GM21619 (cell line): Measurements from ENCODE around the gene USP48.

Experiments
- ATAC-seq: cut with Tn5 transposase; IDR thresholded peaks from one replicate; pipeline ENCODE4 v1.9.1; 2021; ENCODE audit not compliant: unreplicated experiment

USP48 gene

DNA sequence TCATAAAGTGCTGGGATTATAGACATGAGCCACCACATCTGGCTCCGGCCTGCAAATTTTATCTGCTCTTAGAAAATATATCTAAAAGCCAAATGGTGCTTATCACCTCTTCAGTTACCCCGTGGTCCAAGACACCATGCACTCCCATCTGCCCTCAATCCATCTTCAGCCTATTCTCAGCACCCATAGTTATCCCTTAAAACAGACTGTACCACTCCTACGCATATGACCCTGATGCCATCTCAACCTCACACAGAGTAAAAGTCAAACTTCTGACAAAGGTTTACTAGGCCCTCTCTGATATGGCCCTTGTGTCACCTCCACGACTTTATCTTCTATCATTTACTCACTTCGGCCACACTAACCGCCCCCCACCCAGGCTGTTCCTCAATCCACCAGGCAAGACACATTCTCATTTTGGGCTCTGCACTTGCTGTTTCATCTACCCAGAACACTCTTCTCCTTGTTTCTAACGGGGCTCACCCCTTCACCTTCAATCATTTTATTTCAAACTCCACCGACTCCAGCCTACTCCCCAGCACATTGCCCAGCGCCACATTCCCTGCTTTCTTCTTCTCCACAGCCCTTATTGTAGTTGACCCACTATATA is 33.0 kb downstream of the USP48 start:
- ATAC-seq = no peak

GRCh38 chr1:21749109-21749508 is 33.8 kb downstream of the USP48 start:
- no peak for ATAC-seq

- ATAC-seq = no peak
Measured at GRCh38 chr1:21743476-21743875, 39.5 kb downstream of the USP48 start.

- no peak for ATAC-seq
Measured at GRCh38 chr1:21742578-21742977, 40.4 kb downstream of the USP48 start.

DNA sequence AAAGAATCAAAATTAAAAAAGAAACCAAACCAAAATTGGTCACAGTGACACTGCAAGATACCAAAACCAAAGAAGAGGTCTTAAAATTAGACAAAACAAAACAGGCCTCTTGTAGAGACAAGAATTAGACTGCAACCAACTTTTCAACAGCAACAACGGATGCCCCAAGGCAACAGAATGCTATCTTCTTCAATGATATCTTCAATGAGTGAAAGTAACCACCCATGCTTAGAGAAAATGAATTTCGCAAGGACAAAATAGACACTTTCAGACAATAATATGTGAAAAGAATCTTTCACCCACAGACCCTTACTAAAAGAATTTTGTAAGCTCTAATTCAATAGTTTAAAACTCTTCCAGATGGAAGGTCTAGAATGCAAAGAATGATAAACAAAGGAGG is 41.7 kb downstream of the USP48 start:
- ATAC-seq = no peak

DNA sequence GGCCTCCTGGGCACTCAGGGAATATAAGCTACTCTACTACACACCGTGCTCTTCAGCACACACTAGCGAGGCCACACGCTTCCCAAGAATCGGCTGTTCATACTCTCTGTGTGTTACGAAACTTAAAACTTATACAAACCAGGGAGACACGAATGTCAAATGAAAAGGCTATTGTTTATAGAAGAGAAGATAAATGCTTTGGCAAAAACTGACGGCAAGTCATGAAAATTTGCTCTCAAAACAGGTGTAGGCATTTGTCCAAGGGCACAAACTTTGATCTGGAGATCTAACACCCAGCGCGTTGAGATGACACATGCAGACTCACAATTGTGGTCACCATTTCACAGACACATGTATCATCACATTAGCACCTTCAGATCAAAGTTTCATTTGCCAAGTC is 46.1 kb downstream of the USP48 start:
- ATAC-seq = no peak

GRCh38 chr1:21736011-21736410 is 46.9 kb downstream of the USP48 start:
- ATAC-seq = no peak

DNA sequence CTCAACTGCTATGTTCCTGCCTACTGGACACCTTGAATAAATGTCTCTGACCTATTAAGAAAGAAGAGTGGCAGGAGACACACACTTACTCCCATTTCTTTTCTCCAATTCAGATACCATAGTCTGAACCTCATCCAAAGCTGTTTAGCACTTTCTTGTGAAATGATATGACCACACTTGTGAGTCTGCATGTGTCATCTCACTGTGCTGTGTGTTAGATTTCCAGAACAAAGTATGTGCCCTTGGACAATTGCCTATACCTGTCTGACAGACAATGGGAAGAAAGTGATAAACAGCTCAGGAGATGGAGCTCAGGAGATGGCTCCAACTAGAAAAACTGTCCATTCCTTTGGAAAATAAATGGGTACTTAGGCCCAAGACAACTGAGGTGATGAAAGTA is 48.4 kb downstream of the USP48 start:
- ATAC-seq = no peak

DNA sequence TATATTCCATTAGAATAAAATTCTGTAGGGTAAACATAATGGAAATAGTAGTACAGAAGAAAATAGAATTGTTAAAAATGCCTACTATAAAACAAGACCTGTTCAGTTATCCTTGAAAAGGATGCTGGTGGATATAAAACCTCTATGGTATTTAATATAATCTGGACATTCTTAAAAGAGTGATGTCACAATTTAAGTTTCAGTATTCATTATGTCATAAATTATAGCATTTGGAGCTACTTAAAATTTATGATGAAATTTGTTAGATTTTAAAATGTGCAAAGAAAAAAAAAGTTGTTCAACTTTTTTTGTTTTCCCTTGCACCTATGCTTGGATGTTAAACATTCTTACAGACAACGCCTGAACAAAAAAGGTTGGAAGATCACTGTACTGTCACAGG is 50.3 kb downstream of the USP48 start:
- ATAC-seq = no peak

DNA sequence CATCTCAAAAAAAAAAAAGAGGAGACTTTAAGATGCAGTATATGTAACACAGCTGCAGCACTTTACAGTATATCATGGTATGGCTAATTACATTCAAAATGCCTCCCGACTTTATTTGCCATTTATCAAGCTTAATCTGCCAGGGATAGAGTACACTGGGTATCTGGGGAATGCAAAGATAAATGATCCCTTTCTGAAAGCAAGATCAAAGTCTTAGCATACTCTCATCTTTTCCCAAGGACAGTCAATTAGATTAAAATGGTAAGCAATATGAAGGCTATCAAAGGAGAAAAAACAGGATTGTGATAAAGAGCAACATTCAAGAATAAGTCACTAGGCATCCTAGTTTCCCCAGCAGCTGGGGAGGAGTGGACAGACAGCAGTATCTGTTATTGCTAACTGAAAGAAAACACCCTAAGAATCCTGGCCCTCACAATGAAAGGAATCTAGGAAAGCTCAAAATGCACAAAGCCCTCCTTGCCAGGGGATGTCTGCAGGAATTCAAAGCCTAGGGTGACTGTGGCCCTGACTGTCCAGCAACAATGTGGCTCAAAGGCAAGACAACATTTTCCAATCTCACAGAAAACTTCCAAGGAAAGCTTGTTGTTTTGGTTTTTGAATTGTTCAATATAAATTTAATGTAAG is 57.1 kb downstream of the USP48 start:
- no peak for ATAC-seq

GRCh38 chr1:21724570-21724969 is 58.4 kb downstream of the USP48 start:
- no peak for ATAC-seq

DNA sequence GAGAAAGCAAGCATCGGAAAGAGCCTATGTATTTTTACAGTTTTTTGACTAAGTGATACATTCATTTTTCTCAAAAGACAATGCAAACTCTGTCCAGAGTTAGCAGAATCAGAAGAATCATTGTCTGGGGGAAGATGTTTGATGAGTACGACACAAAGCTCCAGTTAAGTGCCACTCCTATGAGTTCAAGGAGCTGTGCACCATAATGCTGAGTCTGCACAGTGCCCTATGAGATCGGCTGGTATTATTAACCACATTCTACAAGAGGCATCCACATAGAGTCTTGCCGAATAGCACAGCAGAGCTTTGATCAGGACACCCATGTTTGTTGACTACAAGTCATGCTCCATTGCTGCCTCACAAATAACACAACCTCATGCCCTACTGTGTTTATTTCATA is 58.9 kb downstream of the USP48 start:
- no peak for ATAC-seq

DNA sequence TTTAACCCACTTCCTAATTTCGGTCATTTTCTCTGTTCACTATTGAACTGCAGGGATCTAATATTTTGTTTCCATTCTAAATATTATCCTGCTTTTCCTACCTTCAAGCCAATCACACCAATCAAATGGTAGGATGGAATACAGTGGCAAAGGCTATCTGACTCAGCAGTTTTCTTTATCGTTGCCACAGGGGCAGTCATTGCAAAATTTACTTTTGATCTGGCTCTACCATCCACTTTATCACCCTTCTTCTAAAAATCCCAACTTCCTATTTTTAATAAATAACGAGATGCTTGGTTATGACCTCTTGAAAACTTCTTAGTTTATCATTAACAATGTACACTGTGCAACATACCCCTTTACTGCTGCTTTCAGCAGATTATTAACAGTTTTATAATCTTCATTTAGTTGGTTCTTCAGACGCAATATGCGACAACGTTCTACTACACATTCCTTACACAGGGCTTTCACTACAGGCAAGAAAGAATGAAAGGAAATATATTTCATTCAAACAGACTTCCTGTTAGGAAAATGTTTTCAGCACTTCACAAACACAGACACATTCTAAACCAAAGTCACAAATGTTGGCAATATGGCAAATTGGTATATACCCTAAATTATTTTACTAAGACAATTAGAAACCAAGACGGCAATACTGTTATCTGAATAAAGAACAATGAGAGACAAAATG is 61.5 kb downstream of the USP48 start:
- no peak for ATAC-seq

GRCh38 chr1:21716169-21716568 is 66.8 kb downstream of the USP48 start:
- no peak for ATAC-seq

GRCh38 chr1:21707891-21708290 is 75.1 kb downstream of the USP48 start:
- ATAC-seq = no peak

GRCh38 chr1:21707086-21707840 is 75.7 kb downstream of the USP48 start:
- ATAC-seq = no peak

DNA sequence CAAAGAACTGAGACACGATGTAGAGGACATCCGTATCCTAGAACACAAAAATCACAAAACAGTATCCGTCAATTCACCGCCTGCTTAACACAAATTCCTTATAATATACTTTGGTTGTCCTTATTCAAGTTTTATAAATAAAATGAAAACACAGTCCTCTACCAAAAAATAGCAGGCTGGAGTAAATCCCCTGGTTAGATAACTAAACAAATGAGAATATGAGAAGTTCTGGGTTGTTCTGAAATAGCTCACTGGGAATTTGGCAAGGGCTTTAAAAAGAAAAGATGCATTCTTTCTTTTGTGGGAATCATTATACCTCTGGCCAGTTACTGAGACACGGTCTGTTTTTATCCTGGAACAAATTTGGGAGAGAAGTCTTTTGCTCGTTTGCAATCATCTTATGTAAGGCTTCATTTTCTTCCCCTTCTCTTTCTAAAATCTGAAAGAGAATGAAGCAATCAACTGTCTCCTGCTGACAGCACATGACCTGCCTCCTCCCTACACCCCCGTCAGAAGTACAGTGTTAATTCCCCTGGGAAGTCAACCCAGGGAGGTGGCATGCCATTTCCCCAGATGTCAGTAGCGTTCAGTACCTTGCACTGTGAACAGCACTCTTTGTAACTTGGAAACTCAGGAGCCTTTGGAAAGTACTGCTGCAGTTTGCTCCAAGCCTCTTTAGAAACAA is 76.7 kb downstream of the USP48 start:
- ATAC-seq = no peak

DNA sequence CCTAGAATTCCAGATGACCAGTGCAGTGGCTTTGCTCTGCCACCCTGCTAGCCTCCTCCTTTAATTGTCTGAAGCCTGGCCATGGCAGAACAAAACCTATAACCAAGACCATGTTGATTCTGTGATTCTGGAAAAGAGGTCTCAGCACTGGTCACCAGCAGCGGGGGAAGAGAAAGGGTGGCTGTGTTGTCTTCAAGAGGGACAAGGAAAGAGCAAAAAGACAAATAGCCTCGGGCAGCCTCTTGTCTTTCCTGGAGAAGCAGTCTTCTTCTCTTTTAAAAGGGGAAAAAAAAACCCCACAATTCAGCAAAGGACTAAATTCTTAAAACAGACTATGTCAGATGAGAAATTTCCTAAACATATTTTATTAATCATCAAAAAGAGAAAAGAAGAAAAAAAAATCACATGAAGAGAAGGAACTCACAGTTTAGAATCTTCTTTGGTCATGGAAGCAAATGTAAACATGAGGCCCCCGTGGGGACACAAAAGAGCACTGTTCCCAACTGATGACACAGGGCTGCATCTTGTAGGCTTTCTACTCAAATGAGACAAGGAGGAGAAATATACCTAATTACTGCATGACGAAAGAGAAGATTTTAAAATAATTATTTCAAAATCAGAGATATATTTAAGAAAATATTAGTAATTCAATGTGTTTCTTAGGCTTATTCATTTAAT is 77.5 kb downstream of the USP48 start:
- ATAC-seq = no peak

DNA sequence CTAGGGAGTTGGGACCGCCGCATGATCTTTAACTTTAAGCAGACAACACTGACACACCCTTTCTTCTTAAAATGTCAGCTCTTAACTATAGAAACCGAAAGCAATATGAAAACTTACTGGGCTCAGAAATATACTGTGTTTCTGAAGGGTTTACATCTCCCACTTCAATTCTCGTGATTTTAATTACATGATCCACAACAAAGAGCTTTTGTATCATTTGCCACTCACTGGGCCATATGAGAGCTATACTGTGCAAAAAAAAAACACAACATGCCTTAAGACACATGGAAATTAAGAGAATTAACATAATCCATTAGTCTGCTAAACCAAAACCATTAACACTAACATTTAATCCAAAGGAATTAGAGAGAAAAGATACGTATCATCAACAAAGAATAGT is 78.8 kb downstream of the USP48 start:
- ATAC-seq = no peak

GRCh38 chr1:21703318-21703963 is 79.5 kb downstream of the USP48 start:
- no peak for ATAC-seq
